Chondrocyte (in vitro differentiated cells): ENCODE data around the gene RP9. TPM values are rescaled to one million over a fixed set of nuclear protein-coding genes. Genes with fewer than 3 reads are reported as not detected.

Experiments
- DNase-seq: peaks from one replicate; pipeline ENCODE4 v3.0.0; 2021; ENCODE audit warnings: mixed read lengths, low spot score
- H3K27ac Mint-ChIP-seq: one replicate; pipeline ENCODE4 v1.8.0; 2021; ENCODE audit warnings: mild to moderate bottlenecking, moderate library complexity, mixed read lengths; ENCODE audit not compliant: unreplicated experiment
- H3K27me3 Mint-ChIP-seq: 2 replicates; pipeline ENCODE4 v1.8.0; 2021; ENCODE audit warnings: low read depth, mixed read lengths
- H3K36me3 Mint-ChIP-seq: 2 replicates; pipeline ENCODE4 v1.8.0; 2021; ENCODE audit warnings: low read depth, mixed read lengths
- H3K4me1 Mint-ChIP-seq: 2 replicates; pipeline ENCODE4 v1.8.0; 2021; ENCODE audit warnings: low read depth, mild to moderate bottlenecking, mixed read lengths
- H3K4me3 Mint-ChIP-seq: one replicate; pipeline ENCODE4 v1.8.0; 2021; ENCODE audit warnings: mild to moderate bottlenecking, moderate library complexity, mixed read lengths; ENCODE audit not compliant: unreplicated experiment
- H3K9me3 Mint-ChIP-seq: 2 replicates; pipeline ENCODE4 v1.8.0; 2021; ENCODE audit warnings: low read depth, mixed read lengths
- CTCF ChIP-seq: fragments of 200-600 bp; sonication (generic); IDR thresholded peaks from 2 replicates; pipeline ENCODE4 v1.5.0; 2021; ENCODE audit warnings: antibody characterized with exemption, mild to moderate bottlenecking, moderate library complexity
- total RNA-seq: library from RNA; stranded (reverse); gene quantifications from 3 replicates; pipeline ENCODE4 v1.2.1, GENCODE V29; 2021

Gene RP9
- total RNA-seq, 1 donor from 2014 or later: 16.5 TPM

DNA sequence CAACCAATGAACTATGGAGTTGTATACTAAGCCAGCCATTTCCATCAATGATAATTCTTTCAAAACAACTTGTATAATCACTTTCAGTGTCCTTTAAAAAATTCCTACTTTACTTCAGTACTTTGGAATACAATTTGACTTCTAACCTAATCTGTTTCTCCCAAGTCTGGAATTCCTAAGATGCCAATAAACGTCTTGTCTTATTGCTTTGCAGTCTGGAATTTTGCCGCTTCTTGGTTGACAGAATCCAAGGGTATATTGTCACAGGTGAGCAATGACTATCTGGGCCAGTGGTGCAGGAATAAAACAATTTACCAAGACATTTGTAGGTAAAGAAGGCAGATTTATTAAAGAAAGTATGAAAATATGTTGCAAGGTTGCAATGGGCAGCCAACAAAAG is 21.8 kb downstream of the RP9 start:
- Mint-ChIP-seq H3K36me3 (no peaks in the 10 kb centered on the region), H3K4me3 (no peak overlapping the region), H3K27me3 (no peaks in the 10 kb centered on the region), H3K9me3 (no peaks in the 10 kb centered on the region), H3K27ac (no peak overlapping the region), H3K4me1 (no peaks in the 10 kb centered on the region)
- TF ChIP-seq CTCF: no peak
- DNase-seq: no peak

GRCh38 chr7:33079763-33080690 is 29.2 kb downstream of the RP9 start:
- Mint-ChIP-seq H3K27ac (no peak overlapping the region), H3K4me3 (no peak overlapping the region), H3K4me1 (no peaks in the 10 kb centered on the region), H3K36me3 (no peaks in the 10 kb centered on the region), H3K9me3 (no peaks in the 10 kb centered on the region), H3K27me3 (peaks cover 4% of the 10 kb centered on the region)
- no peak for TF ChIP-seq CTCF
- DNase-seq: no peak

DNA sequence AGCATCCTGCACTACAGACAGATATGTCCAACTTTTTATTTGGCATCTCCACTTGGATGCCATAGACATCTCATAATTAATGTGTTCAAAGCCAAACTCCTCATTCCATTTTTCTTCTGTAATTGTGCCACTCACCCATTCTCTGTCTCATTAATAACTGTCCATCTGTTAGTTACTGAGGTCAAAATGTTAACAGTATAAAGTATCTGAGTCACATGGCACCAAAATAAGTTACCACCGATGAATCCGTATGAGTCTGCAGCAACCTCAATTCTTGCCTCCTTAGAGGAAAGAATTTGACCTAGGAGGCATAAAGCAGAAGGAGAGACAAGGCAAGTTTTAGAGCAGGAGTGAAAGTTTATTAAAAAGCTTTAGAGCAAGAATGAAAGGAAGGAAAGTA is 30.1 kb downstream of the RP9 start:
- H3K4me3 Mint-ChIP-seq: no peak overlapping the region
- no peak for TF ChIP-seq CTCF
- no peaks in the 10 kb centered on the region for H3K9me3 Mint-ChIP-seq
- H3K27me3 Mint-ChIP-seq: peaks cover 4% of the 10 kb centered on the region
- no peak overlapping the region for H3K27ac Mint-ChIP-seq
- DNase-seq: no peak
- H3K36me3 Mint-ChIP-seq: no peaks in the 10 kb centered on the region
- H3K4me1 Mint-ChIP-seq: no peaks in the 10 kb centered on the region

DNA sequence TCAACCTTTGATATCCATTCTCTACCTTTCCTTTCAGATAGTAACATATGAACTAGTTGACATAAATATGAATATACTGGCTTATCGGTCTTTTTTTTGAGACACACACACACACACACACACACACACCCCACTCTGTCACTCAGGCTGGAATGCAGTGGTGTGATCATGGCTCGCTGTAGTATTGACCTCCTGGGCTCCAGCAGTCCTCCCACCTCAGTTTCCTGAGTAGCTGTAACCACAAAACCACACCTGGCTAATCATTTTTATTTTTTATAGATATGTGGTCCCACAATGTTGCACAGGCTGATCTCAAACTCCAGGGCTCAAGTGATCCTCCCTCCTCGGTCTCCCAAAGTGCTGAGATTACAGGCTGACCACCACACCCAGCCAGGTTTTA is 32.5 kb downstream of the RP9 start:
- TF ChIP-seq CTCF: no peak
- DNase-seq: no peak
- Mint-ChIP-seq H3K27me3 (peaks cover 4% of the 10 kb centered on the region), H3K9me3 (no peaks in the 10 kb centered on the region), H3K36me3 (no peaks in the 10 kb centered on the region), H3K27ac (no peak overlapping the region), H3K4me3 (no peak overlapping the region), H3K4me1 (peaks cover 14% of the 10 kb centered on the region)

- Mint-ChIP-seq H3K27ac (no peak overlapping the region), H3K4me3 (no peak overlapping the region), H3K36me3 (no peaks in the 10 kb centered on the region), H3K9me3 (no peaks in the 10 kb centered on the region), H3K4me1 (peaks cover 15% of the 10 kb centered on the region), H3K27me3 (peaks cover 2% of the 10 kb centered on the region)
- no peak for TF ChIP-seq CTCF
- no peak for DNase-seq
Measured at GRCh38 chr7:33075818-33076518, 33.2 kb downstream of the RP9 start.
